GM19397 (cell line): ENCODE results near the gene IL22RA2.

Source experiments
- ATAC-seq: cut with Tn5 transposase; IDR thresholded peaks from one replicate; pipeline ENCODE4 v1.9.1; 2021; ENCODE audit warnings: mild to moderate bottlenecking, moderate library complexity; ENCODE audit not compliant: unreplicated experiment

Gene IL22RA2

GRCh38 chr6:137197684-137198645 lies 24.5 kb upstream of the IL22RA2 start:
- ATAC-seq, result no peak

DNA sequence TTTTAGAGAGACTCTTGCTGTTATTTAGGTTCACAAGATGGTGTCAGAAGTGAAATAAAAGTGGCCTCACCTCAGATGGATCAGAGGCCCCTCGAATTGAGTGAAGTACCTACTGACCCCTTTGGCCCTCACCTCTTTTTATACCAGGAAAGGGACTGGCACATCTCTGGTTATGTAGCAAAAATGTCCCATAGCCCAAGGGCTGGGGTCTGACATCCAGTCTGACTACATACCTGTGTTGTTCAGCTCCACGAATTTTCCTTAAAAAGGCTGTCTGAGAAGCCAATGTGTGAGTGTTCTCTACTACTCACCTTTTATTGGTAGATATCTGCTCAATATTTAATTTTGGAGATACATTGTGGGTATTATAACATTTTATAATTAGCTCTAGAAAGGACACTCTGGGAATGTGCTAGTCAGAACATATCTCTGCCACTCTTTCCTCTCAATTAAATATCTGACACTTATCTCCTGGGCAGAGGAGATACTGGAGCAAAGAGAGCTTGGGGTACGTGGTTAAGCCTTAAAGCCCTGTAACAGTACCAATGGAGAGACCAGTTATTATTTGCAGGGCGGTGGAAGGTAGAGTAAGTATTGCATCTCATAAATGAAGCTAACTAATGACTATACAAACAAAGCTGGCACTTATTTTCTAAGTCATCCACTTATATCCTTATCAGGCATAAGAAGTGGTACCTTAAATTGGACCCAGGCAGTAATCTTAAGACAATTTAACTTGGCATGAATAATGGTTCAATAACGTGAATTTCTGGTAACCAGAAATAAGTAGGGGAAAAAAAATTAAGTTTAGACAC lies 20.0 kb upstream of the IL22RA2 start:
- no peak for ATAC-seq

GRCh38 chr6:137192821-137193220 lies 19.4 kb upstream of the IL22RA2 start:
- ATAC-seq, result no peak

DNA sequence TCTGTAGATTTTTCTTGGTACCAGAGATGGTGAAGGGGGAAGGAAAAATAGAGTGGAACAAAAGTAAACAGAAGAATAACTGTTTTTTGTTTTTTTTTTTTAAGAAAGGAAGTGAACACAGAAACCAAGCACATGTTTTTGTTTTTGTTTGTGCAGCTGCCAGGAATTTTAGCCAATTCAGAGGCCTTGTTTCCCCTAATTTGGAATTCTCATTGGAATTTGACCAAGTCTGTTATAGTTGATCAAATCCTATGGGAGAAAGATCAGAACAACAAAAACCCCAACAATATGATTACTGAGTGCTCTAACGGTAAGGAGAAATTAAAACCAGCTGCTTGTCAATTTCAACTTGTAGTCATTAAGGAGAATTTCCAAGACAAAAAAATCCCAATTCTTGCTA lies 18.2 kb upstream of the IL22RA2 start:
- no peak for ATAC-seq

- no peak for ATAC-seq
Measured at GRCh38 chr6:137191236-137191635, 17.8 kb upstream of the IL22RA2 start.

DNA sequence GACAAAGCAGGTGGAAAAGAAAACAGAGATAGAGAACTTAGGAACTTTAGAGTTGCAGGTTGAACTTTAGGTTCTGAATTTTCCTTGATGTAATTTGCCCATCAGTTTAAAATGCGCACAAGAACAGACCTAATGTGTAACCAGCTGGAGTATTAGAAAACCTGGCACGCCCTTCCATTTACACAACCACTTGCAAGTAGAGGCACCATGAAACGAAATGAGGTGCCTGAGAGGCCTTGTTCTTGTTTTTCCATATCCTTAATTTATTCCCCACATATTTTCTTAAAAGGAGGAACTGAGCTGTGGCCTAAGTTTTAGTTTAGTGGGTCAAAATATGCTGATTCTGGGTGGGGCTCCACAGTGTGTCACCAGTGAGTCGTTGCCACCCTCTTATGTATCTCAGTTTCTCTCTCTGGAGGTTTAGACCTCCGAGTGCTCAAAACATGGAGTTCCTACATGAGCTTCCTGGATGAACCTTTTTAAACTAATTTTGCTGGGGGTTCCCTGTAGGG lies 17.2 kb upstream of the IL22RA2 start:
- ATAC-seq, result no peak

GRCh38 chr6:137188855-137189254 lies 15.4 kb upstream of the IL22RA2 start:
- no peak for ATAC-seq

- no peak for ATAC-seq
Measured at GRCh38 chr6:137185290-137185689, 11.8 kb upstream of the IL22RA2 start.

DNA sequence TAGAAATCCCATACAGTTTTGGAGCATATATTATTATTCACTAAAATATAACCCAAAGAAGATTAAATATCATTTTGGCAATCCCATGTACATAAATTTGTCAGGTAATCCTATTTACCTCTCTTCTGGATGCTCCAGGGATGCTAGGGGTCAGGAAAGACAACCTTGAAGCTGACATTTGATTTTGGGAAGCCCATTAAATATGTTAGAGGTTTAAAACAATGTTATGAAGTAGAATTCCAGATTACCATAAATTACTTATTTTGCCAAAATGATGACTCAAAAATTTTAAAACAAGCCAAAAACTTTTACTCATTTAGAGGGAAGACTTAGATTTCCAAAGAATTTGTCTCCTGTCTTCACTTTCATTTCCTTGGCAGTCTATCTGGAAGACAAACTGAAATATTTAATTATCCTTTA lies 9.2 kb upstream of the IL22RA2 start:
- no peak for ATAC-seq

DNA sequence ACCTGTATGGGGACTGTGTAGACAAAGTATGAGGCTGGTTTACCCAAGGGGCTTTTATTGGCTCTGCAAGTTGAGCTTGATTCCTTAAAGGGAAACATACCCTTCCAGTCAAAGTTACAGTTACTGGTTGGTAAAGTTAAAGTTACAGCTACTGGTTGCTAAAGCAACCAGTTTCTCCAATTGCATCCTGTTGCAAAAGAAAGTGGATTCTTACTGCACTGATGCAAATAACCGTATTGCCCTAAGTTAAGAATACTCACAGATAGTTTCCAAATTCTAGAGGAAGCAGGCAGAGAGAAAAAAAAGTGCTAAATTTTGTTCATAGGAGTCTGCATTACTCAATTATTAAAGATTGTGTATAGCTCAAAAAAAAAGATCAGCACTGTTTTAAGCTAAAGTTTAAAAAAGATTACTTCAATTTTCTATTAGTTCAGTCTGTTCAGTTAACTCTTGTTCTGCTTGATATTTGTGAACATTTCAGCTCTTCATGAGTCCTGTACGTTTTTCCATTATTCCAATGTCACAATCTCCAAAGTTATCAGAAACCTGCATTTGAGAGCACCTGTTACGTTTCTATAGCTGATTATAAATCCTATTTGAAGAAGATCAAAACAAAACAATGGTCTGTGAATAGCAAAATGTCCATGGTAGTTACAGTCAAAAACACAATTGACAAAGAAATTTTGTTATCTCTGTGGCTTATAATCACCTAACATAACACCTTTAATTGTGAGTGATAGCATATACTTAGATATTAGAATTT lies 8.6 kb upstream of the IL22RA2 start:
- no peak for ATAC-seq

DNA sequence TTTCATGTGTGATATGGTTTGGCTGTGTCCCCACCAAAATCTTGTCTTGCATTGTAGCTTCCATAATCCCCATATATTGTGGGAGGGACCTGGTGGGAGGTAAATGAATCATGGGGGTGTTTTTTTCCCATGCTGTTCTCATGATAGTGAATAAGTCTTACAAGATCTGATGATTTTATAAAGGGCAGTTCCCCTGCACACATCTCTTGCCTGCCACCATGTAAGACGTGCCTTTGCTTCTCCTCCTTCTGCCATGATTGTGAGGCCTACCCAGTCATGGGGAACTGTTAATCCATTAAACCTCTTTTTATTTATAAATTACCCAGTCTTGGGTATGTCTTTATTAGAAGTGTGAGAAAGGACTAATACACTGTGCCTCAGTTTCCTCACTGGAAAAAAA lies 4.2 kb upstream of the IL22RA2 start:
- ATAC-seq, result no peak

DNA sequence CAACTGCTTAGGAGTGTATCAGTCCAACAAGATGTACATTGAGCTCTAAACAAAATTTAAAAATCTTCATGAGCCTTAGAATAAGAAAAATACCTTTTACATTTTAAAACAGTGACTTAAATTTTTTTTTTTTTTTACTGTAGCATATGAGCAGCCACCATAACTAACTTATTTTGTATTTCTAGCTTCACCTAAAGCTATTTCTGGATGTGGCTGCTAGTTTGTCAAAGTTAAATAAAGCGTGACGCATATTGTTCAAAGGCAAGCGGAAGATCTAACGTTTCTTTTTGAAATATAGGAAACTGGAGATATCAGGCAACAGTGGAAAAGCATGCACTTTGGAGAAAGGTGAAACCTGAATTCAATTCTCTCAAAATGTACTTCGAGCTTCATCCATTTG lies 3.3 kb upstream of the IL22RA2 start:
- ATAC-seq, result no peak

GRCh38 chr6:137175868-137176245 lies 2.4 kb upstream of the IL22RA2 start:
- ATAC-seq, result no peak

- ATAC-seq, result no peak
Measured at GRCh38 chr6:137175157-137175867, 1.9 kb upstream of the IL22RA2 start.

GRCh38 chr6:137172734-137173431 lies 561 bp downstream of the IL22RA2 start:
- ATAC-seq, result no peak

- no peak for ATAC-seq
Measured at GRCh38 chr6:137171824-137172733, 1.4 kb downstream of the IL22RA2 start.

- no peak for ATAC-seq
Measured at GRCh38 chr6:137171053-137171374, 2.4 kb downstream of the IL22RA2 start.

DNA sequence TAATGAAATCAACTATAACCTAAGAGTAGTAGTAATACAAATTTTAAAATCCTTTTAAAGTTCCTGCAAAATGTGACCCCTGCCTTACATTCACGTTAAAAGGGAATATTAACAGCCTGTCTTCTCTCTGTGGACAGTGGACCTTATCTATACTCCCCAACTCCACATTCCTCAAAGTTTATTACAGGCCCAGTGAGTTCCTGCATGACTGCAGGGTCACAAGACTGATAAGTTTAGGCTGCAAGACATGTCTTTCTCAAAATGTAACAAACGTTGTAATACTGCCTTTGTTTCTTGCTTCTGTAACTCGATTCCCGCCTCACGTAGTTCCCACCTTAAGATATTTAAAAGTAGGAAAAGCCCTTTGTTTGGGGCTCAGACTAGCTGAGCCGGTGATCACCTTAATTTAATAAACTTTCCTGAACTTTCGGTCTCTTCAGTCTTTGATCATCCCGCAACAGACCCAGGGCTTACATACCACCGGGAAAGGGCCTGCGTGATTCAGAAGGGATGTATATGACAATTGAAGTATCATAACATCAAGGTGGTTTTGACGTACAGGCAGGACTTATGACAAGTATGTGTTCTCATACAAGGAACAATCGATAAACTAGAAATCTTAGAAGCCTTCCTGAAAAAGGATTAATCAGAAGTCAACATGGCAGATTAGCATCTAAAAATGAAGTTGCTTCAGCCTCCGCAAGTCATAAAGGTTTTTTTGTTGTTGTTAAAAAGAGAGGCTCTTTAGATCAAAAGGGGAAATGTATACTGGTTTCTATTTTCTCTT lies 3.0 kb downstream of the IL22RA2 start:
- ATAC-seq, result no peak
